Right lobe of liver (tissue), 6 donors: Measurements from ENCODE around the gene SLC25A12. TPM values are rescaled to one million over a fixed set of nuclear protein-coding genes. Genes with fewer than 3 reads are reported as not detected.
"Not testable (repeated sequence)": the region's sequence is repeated elsewhere in the genome, so short reads cannot be mapped to it uniquely, and the experiment has no call there.

ENCODE experiments used
- ATAC-seq, 4 donors: fragments of 200-7000 bp; cut with Tn5 transposase; one replicate each; pipeline ENCODE4 v1.9.1; 2020; ENCODE audit warnings: mild to moderate bottlenecking in 4 of 4, moderate library complexity in 4 of 4
- DNase-seq, 3 donors: peaks; one replicate each; pipeline ENCODE4 v3.0.0-alpha.2; 2020
- H3K27ac ChIP-seq, 3 donors: fragments of 200-600 bp; one replicate each; pipeline ENCODE4 v1.8.0; 2022
- H3K27me3 ChIP-seq, 2 donors: fragments of 200-600 bp; one replicate each; pipeline ENCODE4 v1.8.0; 2022
- H3K36me3 ChIP-seq, 4 donors: fragments of 200-600 bp; sonication (generic) in 1 of 4; one replicate each; pipeline versions ENCODE4 v1.5.1 to v1.8.0; 2017 to 2022; ENCODE audit warnings: control low read depth in 1 of 4
- H3K4me1 ChIP-seq, 4 donors: fragments of 200-600 bp; sonication (generic) in 1 of 4; one replicate each; pipeline versions ENCODE4 v1.5.1 to v1.8.0; 2017 to 2022; ENCODE audit warnings: control low read depth in 1 of 4
- H3K4me3 ChIP-seq, 3 donors: fragments of 200-600 bp; one replicate each; pipeline ENCODE4 v1.8.0; 2022
- H3K9me3 ChIP-seq, 4 donors: fragments of 200-600 bp; sonication (generic) in 1 of 4; one replicate each; pipeline versions ENCODE4 v1.5.1 to v1.8.0; 2017 to 2022; ENCODE audit warnings: control low read depth in 1 of 4
- POLR2A ChIP-seq: fragments of 450-650 bp; IDR thresholded peaks from one replicate; pipeline ENCODE4 v1.6.1; 2017; ENCODE audit warnings: antibody characterized with exemption, mild to moderate bottlenecking
- WGBS: methylation state at CpG from one replicate; pipeline ENCODE4 v1.1.6; 2018; ENCODE audit warnings: low coverage, low lambda C conversion rate; ENCODE audit not compliant: insufficient coverage; ENCODE audit errors: missing lambda C conversion rate; 5-methylcytosine and 5-hydroxymethylcytosine counted together
- intact Hi-C, 2 donors: fragments of 100-400 bp; cut with DNase I; formaldehyde crosslinking; loops; one replicate each; pipeline versions ENCODE4 v1.11.2 to v1.14.1; 2022
- total RNA-seq, 6 experiments: library from RNA; depleted of rRNA in 2 of 6; stranded (reverse); fragments of >200 nt in 2 of 6; fragmentation: NEBNext Ultra II Directional in 3 of 6; extraction: Animal tissue kit (Norgen Biotek cat#: 25700) in 3 of 6; gene quantifications; one replicate each; pipeline versions ENCODE4 v1.1.0 to v1.2.4, GENCODE V29; 2016 to 2023
- TF ChIP-seq, protein P1 (sequence below), 4 donors: fragments of 200-600 bp in 3 of 4; fragments of 450-650 bp in 1 of 4; IDR thresholded peaks; one replicate each; pipeline versions ENCODE4 v1.5.1 to v1.8.0; 2016 to 2022; ENCODE audit warnings: antibody characterized with exemption in 4 of 4, mild to moderate bottlenecking in 2 of 4
- donor health status: DM: no; HTN: yes; CAD: no.
- donor health status: DM: no; HTN: no; CAD: no.
- donor health status: DM: no; HTN: no; CAD: no.
- donor health status: DM: no; HTN: yes; CAD: no.
- donor health status: DM: no; HTN: yes; CAD: no.

The SLC25A12 gene
- total RNA-seq, 6 experiments from 2014 or later, result 0.74 to 1.6 (median 1.1) TPM

DNA sequence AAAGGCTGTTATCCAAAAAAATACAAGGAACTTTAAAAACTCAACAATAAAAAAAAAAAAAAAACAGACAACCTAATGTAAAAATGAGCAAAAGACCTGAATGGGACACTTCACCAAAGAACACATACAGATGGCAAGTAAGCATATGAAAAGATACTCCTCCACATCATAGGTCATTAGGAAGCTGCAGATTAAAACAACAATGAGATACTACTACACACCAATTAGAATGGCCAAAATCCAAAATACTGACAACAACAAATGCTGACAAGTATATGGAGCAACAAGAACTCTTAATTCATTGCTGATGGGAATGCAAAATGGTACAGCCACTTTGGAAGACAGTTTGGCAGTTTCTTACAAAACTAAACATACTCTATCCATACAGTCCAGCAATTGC is 122.6 kb downstream of the SLC25A12 start:
- H3K9me3 ChIP-seq, result no peaks in the 10 kb centered on the region
- peaks cover 0 to 4% (median 0%) of the 10 kb centered on the region in 4 donors for H3K4me1 ChIP-seq
- no peaks in the 10 kb centered on the region for H3K27me3 ChIP-seq
- intact Hi-C loops, result no loop called here
- no peak for TF ChIP-seq POLR2A
- TF ChIP-seq, protein P1, sequence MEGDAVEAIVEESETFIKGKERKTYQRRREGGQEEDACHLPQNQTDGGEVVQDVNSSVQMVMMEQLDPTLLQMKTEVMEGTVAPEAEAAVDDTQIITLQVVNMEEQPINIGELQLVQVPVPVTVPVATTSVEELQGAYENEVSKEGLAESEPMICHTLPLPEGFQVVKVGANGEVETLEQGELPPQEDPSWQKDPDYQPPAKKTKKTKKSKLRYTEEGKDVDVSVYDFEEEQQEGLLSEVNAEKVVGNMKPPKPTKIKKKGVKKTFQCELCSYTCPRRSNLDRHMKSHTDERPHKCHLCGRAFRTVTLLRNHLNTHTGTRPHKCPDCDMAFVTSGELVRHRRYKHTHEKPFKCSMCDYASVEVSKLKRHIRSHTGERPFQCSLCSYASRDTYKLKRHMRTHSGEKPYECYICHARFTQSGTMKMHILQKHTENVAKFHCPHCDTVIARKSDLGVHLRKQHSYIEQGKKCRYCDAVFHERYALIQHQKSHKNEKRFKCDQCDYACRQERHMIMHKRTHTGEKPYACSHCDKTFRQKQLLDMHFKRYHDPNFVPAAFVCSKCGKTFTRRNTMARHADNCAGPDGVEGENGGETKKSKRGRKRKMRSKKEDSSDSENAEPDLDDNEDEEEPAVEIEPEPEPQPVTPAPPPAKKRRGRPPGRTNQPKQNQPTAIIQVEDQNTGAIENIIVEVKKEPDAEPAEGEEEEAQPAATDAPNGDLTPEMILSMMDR (IDR thresholded peaks at IDR 0.05), result no peak
- no peak for ATAC-seq
- no peak overlapping the region for H3K27ac ChIP-seq
- H3K4me3 ChIP-seq, result no peak overlapping the region
- DNase-seq, result no peak
- H3K36me3 ChIP-seq, result no peaks in the 10 kb centered on the region

DNA sequence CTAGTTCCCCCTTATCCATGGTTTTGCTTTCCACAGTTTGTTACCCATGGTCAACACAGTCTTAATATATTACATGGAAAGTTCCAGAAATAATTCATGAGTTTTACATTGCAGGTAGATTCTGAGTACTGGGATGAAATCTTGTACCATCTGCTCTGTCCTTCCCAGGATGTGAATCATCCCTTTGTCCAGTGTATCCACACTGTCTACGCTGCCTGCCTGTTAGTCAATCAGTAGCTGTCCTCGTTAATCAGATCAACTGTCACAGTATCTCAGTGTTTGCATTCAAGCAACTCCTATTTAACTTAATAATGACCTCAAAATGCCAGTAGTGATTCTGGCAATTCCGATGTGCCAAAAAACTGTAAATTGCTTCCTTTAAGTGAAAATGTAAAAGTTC is 130.4 kb downstream of the SLC25A12 start:
- no peak for DNase-seq
- TF ChIP-seq, protein P1 (IDR thresholded peaks at IDR 0.05), result no peak
- Histone ChIP-seq H3K36me3 (no peaks in the 10 kb centered on the region), H3K9me3 (no peaks in the 10 kb centered on the region), H3K27ac (no peak overlapping the region), H3K4me1 (no peaks in the 10 kb centered on the region), H3K4me3 (no peak overlapping the region), H3K27me3 (no peaks in the 10 kb centered on the region)
- intact Hi-C loops, result no loop called here
- 100% methylated on average over 3 of the region's 3 CpGs for WGBS
- ATAC-seq, result no peak

DNA sequence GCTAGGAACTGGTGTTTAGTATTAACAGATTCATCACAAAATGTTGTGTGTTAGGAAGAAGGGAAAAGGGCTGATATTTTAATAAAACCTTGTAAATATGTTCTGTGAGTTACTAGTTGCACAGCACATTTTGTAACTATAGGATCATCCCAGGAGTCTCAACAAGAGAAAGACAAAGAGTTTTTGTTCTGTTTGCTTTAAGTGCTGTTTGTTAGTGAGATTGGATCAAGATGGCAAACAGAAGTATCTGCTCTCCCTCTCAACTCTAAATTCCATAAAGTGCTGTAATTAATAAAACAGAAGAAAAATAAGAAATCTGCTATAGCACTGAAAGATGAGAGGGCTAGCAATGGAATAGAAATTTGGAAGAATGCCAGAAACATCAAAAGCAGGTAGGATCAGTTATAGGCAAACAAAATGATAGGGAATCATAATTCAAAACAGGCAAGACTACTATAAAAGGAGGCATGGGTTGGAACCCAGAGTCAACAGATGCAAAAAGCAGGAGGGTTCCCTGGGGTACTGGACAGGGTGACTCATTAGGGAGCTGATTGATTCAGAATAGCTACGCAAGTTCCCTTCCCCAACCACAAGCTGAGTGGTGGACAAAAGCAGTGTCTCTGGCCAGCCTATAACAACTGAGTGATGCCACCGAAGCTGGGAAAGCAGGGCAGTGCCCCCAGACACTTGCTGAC is 131.0 kb downstream of the SLC25A12 start:
- Histone ChIP-seq H3K27me3 (no peaks in the 10 kb centered on the region), H3K4me3 (no peak overlapping the region), H3K9me3 (no peaks in the 10 kb centered on the region), H3K27ac (no peak overlapping the region), H3K4me1 (no peaks in the 10 kb centered on the region), H3K36me3 (no peaks in the 10 kb centered on the region)
- TF ChIP-seq, protein P1 (IDR thresholded peaks at IDR 0.05), result no peak
- no peak for TF ChIP-seq POLR2A
- 100% methylated on average over 1 of the region's 2 CpGs for WGBS
- ATAC-seq, result no peak
- no peak for DNase-seq
- intact Hi-C loops, result no loop called here

DNA sequence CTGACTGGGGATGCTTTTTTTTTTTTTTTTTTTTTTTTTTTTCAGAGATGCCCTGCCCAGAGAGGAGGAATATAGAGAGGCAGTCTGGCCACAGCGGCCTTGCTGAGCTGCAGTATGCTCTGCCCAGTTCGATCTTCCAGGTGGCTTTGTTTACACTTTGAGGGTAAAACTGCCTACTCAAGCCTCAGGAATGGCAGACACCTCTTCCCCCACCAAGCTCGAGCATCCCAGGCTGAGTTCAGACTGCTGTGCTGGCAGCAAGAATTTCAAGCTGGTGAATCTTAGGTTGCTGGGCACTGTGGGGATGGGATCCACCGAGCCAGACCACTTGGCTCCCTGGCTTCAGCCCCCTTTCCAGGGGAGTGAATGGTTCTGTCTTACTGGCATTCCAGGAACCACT is 132.9 kb downstream of the SLC25A12 start:
- 87% methylated on average over 3 of the region's 4 CpGs for whole genome bisulfite sequencing
- H3K4me1 ChIP-seq, H3K36me3 ChIP-seq, H3K4me3 ChIP-seq, H3K27me3 ChIP-seq, DNase-seq, intact Hi-C loops, H3K9me3 ChIP-seq, H3K27ac ChIP-seq, ATAC-seq: not testable (repeated sequence)

DNA sequence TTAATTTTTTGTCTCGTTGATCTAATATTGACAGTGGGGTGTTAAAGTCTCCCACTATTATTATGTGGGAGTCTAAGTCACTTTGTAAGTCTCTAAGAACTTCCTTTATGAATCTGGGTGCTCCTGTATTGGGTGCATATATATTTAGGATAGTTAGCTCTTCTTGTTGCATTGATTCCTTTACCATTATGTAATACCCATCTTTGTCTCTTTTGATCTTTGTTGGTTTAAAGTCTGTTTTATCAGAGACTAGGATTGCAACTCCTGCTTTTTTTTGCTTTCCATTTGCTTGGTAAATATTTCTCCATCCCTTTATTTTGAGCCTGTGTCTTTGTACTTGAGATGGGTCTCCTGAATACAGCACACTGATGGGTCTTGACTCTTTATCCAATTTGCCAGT is 135.3 kb downstream of the SLC25A12 start:
- H3K36me3 ChIP-seq, H3K27me3 ChIP-seq, H3K4me1 ChIP-seq, DNase-seq, intact Hi-C loops, ATAC-seq, H3K9me3 ChIP-seq, H3K4me3 ChIP-seq, H3K27ac ChIP-seq: not testable (repeated sequence)
- 86% methylated on average over 1 of the region's 1 CpG for WGBS
